ENCODE measurements around the gene PARVA.

GRCh38 chr11:12435264-12435663, 57.9 kb downstream of the PARVA start:
- no peak for TF ChIP-seq CTCF (IDR thresholded peaks at IDR 0.05)
- no peak for TF ChIP-seq POLR2A (IDR thresholded peaks at IDR 0.05)

Measured in body of pancreas (tissue), 4 donors.